ENCODE measurements around the gene ZBTB25. TPM values are rescaled to one million over a fixed set of nuclear protein-coding genes. Genes with fewer than 3 reads are reported as not detected.

The ZBTB25 gene
- total RNA-seq, 3 donors from 2014 or later: 12.3 to 15.7 (median 14.4) TPM

DNA sequence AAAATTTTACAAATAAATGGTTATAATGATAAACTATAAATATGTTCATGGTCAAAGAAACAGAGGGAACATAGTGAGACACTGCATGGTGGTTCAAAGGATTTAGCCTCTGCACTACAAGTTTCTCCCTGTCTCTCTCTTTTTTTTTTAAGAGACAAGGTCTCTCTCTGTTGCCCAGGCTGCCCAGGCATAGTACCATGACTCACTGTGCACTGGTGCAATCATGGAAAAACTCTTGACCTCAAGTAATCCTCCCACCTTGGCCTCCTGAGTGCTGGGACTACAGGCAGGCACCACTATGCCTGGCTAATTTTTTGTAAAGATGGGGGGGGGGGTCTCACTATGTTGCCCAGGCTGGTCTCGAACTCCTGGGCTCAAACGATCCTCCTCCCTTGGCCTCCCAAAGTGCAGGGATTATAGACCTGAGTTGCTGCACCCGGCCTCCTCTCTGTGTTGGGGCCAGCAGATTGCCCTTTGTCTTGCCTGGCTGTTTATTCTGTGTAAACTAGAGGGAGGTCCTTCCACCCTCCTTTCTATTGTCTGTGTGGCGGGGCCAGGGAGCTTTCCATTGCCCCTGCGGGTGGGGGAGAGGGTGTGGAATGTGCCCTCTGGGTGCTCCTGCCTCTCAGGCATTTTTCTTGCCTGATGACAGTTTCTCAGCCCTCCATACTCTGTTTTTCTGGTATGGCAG lies 93.4 kb downstream of the ZBTB25 start:
- Histone ChIP-seq H3K4me3 (no peak overlapping the region), H3K27me3 (no peaks in the 10 kb centered on the region), H3K27ac (no peak overlapping the region), H3K36me3 (no peaks in the 10 kb centered on the region), H3K4me1 (no peaks in the 10 kb centered on the region), H3K9me3 (no peaks in the 10 kb centered on the region)
- intact Hi-C loops (cut with DNase I; ENCODE audit: low total_unique reads): no loop called here
- no peak for DNase-seq (ENCODE audit: low spot score in 2 of 2)
- no peak for TF ChIP-seq POLR2A (IDR thresholded peaks at IDR 0.05)
- TF ChIP-seq POLR2AphosphoS5 (IDR thresholded peaks at IDR 0.05): no peak
- no peak for TF ChIP-seq CTCF (IDR thresholded peaks at IDR 0.05)

GRCh38 chr14:64409126-64409920 lies 94.3 kb downstream of the ZBTB25 start:
- Histone ChIP-seq H3K27me3 (no peaks in the 10 kb centered on the region), H3K27ac (no peak overlapping the region), H3K4me3 (no peak overlapping the region), H3K4me1 (no peaks in the 10 kb centered on the region), H3K36me3 (no peaks in the 10 kb centered on the region), H3K9me3 (no peaks in the 10 kb centered on the region)
- intact Hi-C loops (cut with DNase I; ENCODE audit: low total_unique reads): no loop called here
- TF ChIP-seq CTCF (IDR thresholded peaks at IDR 0.05): no peak
- TF ChIP-seq POLR2A (IDR thresholded peaks at IDR 0.05): no peak
- TF ChIP-seq POLR2AphosphoS5 (IDR thresholded peaks at IDR 0.05): no peak
- DNase-seq (ENCODE audit: low spot score in 2 of 2): no peak

DNA sequence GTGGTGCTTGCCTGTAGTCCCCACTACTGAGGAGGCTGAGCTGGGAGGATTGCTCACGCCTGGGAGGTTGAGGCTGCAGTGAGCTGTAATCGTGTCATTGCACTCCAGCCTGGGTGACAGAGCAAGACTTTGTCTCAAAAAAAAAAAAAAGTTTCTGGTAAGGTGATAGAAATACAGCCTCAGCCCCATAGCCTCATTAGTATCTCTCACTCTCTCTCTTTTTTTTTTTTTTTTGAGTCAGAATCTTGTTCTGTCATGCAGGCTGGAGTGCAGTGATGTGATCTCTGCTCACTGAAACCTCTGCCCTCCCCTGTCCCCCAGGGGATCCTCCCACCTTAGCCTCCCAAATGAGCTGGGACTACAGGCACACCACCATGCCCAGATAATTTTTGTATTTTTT lies 96.3 kb downstream of the ZBTB25 start:
- intact Hi-C loops (cut with DNase I; ENCODE audit: low total_unique reads): no loop called here
- H3K27ac ChIP-seq: no peak overlapping the region
- H3K4me3 ChIP-seq: no peak overlapping the region
- no peak for DNase-seq (ENCODE audit: low spot score in 2 of 2)
- no peaks in the 10 kb centered on the region for H3K4me1 ChIP-seq
- no peak for TF ChIP-seq POLR2A (IDR thresholded peaks at IDR 0.05)
- no peak for TF ChIP-seq CTCF (IDR thresholded peaks at IDR 0.05)
- TF ChIP-seq POLR2AphosphoS5 (IDR thresholded peaks at IDR 0.05): no peak
- no peaks in the 10 kb centered on the region for H3K36me3 ChIP-seq
- no peaks in the 10 kb centered on the region for H3K9me3 ChIP-seq
- H3K27me3 ChIP-seq: no peaks in the 10 kb centered on the region

GRCh38 chr14:64405295-64405694 lies 98.3 kb downstream of the ZBTB25 start:
- H3K9me3 ChIP-seq: no peaks in the 10 kb centered on the region
- no peak overlapping the region for H3K4me3 ChIP-seq
- H3K27me3 ChIP-seq: no peaks in the 10 kb centered on the region
- intact Hi-C loops (cut with DNase I; ENCODE audit: low total_unique reads): no loop called here
- H3K4me1 ChIP-seq: no peaks in the 10 kb centered on the region
- H3K36me3 ChIP-seq: no peaks in the 10 kb centered on the region
- TF ChIP-seq POLR2A (IDR thresholded peaks at IDR 0.05) (no peak), POLR2AphosphoS5 (IDR thresholded peaks at IDR 0.05) (no peak), CTCF (IDR thresholded peaks at IDR 0.05) (no peak)
- DNase-seq (ENCODE audit: low spot score in 2 of 2): no peak
- H3K27ac ChIP-seq: no peak overlapping the region

- Histone ChIP-seq H3K4me1 (no peaks in the 10 kb centered on the region), H3K36me3 (no peaks in the 10 kb centered on the region), H3K4me3 (no peak overlapping the region), H3K27ac (no peak overlapping the region), H3K27me3 (no peaks in the 10 kb centered on the region), H3K9me3 (no peaks in the 10 kb centered on the region)
- no peak for TF ChIP-seq POLR2A (IDR thresholded peaks at IDR 0.05)
- no peak for TF ChIP-seq CTCF (IDR thresholded peaks at IDR 0.05)
- TF ChIP-seq POLR2AphosphoS5 (IDR thresholded peaks at IDR 0.05): no peak
- intact Hi-C loops (cut with DNase I; ENCODE audit: low total_unique reads): no loop called here
- DNase-seq (ENCODE audit: low spot score in 2 of 2): no peak
Observed at GRCh38 chr14:64401949-64402348, 101.7 kb downstream of the ZBTB25 start.
